Stimulated activated memory B cell treated with anti-CD40 and anti-IgM and Interleukin-4, amounts not matched to agents 10 μg/mL and 1 μg/mL and 100 μg/mL, for 72 hours (primary cell): ENCODE data around the gene CAPZA2.
"Not testable (repeated sequence)": the region's sequence is repeated elsewhere in the genome, so short reads cannot be mapped to it uniquely, and the experiment has no call there.

Experiments used
- ATAC-seq: fragments of 150-1000 bp; cut with Tn5 transposase; 2 replicates; pipeline ENCODE4 v1.10.0; 2021
- H3K27ac Mint-ChIP-seq: one replicate; pipeline ENCODE4 v1.8.0; 2022; ENCODE audit warnings: mild to moderate bottlenecking, mixed read lengths
- H3K27me3 Mint-ChIP-seq: one replicate; pipeline ENCODE4 v1.8.0; 2022; ENCODE audit warnings: mixed read lengths
- H3K36me3 Mint-ChIP-seq: one replicate; pipeline ENCODE4 v1.8.0; 2022; ENCODE audit warnings: mixed read lengths
- H3K4me1 Mint-ChIP-seq: one replicate; pipeline ENCODE4 v1.8.0; 2022; ENCODE audit warnings: mixed read lengths
- H3K4me3 Mint-ChIP-seq: one replicate; pipeline ENCODE4 v1.8.0; 2022; ENCODE audit warnings: mild to moderate bottlenecking, moderate library complexity, mixed read lengths
- H3K9me3 Mint-ChIP-seq: one replicate; pipeline ENCODE4 v1.8.0; 2022; ENCODE audit warnings: mixed read lengths

Gene CAPZA2

DNA sequence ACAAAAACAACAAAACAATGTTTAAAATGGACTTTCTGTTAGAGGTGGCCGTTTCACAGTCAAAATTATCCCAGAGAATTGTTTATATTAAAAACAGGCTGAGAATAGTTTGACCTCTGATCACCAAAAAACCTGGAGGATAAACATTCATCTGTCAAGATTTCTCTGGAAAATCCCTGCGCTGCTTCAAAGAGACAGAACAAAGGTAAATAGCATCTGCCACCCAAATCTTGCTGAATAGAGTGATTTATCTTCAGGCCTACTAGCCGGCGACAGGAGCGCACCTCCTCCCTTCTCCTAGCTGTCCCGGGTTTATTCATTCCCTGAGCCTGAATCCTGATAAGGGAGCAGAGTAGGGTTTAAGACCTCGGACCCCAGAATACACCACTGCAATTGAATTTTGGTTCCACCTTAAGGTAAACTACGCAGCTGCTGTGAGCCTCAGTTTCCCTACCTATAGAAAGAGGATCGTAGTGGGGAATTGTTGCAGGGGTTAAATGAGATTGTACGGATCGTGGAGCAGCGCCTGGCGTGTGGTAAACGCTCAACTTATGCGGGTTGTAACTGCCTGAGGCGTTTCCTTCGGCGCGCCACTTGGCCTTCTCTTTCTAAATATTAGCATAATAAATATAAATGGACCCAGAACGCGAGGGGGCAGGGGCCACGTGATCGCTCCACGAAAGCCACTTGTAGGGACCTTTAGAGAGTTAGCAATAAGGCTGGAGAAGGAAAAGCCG, 90.4 kb downstream of the CAPZA2 start:
- no peaks in the 10 kb centered on the region for H3K9me3 Mint-ChIP-seq
- H3K36me3 Mint-ChIP-seq: no peaks in the 10 kb centered on the region
- peak overlapping the region; percentile 83 for H3K4me3 Mint-ChIP-seq
- H3K27me3 Mint-ChIP-seq: no peaks in the 10 kb centered on the region
- ATAC-seq: peak; percentile 37
- H3K27ac Mint-ChIP-seq: peak overlapping the region; percentile 87
- H3K4me1 Mint-ChIP-seq: peaks cover 31% of the 10 kb centered on the region

DNA sequence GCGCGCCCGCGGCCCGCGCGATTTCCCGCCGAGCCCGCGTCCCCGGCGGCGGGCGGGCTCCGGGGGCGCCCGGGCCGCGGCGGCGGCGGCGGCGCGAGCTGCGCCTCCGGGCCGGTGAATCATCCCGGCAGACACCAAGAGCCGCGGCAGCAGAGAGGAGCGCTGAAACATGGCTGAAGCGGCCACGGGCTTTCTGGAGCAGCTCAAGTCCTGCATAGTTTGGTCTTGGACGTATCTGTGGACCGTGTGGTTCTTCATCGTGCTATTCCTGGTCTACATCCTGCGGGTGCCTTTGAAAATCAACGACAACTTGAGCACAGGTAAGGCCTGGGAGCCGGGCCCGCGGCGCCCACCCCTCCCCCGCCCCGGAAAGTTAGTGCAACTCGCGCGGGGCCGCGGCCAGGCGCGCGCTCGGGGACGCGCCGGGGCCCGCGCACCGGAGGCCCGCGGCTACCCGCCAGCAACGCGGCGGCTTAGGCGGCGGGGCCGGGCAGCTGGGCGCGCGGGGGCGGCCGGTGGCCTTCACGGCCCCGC, 91.1 kb downstream of the CAPZA2 start, which contains the start of gene ST7:
ST7 (plus strand) TSS at position 130 of the 534 bp plus-strand sequence; CDS start at position 170, 40 bp downstream.
- peaks cover 31% of the 10 kb centered on the region for H3K4me1 Mint-ChIP-seq
- no peaks in the 10 kb centered on the region for H3K36me3 Mint-ChIP-seq
- H3K27ac Mint-ChIP-seq: peak within 1 kb of the TSS; percentile 87
- H3K9me3 Mint-ChIP-seq: no peaks in the 10 kb centered on the region
- H3K27me3 Mint-ChIP-seq: no peaks in the 10 kb centered on the region
- peak; percentile 81 for ATAC-seq
- peak within 1 kb of the TSS; percentile 89 for H3K4me3 Mint-ChIP-seq

DNA sequence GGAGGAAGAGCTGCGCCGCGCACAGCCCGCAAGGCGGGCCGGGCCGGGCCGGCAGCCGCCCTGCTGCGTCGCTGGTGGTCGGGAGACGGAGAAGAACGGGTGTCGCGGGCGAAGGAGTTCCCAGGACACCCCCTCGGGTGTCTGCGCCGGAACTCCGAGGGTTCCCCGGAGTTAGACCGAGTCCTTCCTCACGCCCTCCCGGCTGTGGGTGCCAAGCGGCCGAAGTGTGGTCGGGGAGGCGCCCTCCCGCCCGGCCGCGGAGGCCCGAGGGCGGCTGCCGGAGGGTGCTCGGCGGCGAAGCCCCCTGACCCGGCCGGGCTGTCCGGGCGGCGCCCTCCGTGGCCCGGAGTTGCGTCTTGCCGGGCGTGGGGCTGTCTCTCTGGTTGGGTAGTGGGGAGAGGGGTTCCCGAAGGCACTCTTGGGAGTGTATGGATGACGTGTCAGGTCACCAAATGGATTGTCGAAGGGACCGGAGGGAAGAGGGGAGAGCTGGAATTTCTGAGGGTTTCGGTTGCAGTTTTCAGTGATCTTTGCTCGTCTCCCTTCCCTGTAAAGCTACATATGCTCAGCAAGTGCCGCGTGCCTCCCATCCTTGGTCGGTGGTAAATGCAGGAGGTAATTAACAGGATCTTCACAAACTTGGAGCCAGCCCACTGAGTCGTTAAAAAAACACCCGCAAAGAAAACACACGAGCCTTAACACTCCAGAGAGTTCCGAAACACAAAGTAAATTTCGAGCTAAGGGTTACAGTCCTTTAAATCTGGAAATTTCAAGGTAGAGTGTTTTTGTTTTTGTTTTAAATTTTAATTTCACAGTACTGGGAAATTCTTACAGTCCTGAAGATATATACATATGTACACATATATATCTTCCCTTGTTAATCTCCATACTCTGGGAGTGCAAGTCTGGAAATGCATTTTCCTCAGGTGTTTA, 91.8 kb downstream of the CAPZA2 start:
- H3K36me3 Mint-ChIP-seq: no peaks in the 10 kb centered on the region
- peak; percentile 56 for ATAC-seq

DNA sequence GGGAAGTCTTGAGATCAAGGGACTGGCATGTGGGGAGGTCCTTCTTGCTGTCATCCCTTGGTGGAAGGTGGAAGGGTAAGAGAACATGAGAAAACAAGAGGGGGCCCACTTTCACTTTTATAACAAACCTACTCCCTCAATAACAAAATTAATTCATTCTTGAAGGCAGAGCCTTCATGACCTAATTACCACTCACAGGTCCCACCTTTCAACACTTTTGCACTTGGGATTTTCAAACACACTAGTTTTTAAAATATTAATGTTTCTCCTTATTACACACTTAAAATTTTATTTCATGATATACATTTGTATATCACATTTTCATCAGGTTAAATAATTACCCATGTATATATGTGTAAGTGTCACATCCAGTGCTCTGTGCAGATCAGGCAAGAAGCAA, 93.0 kb downstream of the CAPZA2 start:
- Mint-ChIP-seq H3K4me3 (peak overlapping the region; percentile 89), H3K36me3 (no peaks in the 10 kb centered on the region), H3K4me1 (peaks cover 36% of the 10 kb centered on the region), H3K27ac (peak overlapping the region; percentile 87), H3K9me3 (no peaks in the 10 kb centered on the region), H3K27me3 (no peaks in the 10 kb centered on the region)
- ATAC-seq: no peak

More for the DNA sequence above, 91.8 kb downstream of the CAPZA2 start:
- H3K9me3 Mint-ChIP-seq: no peaks in the 10 kb centered on the region
- H3K4me1 Mint-ChIP-seq: peaks cover 31% of the 10 kb centered on the region
- H3K27me3 Mint-ChIP-seq: no peaks in the 10 kb centered on the region
- H3K4me3 Mint-ChIP-seq: peak overlapping the region; percentile 89
- H3K27ac Mint-ChIP-seq: peak overlapping the region; percentile 87

DNA sequence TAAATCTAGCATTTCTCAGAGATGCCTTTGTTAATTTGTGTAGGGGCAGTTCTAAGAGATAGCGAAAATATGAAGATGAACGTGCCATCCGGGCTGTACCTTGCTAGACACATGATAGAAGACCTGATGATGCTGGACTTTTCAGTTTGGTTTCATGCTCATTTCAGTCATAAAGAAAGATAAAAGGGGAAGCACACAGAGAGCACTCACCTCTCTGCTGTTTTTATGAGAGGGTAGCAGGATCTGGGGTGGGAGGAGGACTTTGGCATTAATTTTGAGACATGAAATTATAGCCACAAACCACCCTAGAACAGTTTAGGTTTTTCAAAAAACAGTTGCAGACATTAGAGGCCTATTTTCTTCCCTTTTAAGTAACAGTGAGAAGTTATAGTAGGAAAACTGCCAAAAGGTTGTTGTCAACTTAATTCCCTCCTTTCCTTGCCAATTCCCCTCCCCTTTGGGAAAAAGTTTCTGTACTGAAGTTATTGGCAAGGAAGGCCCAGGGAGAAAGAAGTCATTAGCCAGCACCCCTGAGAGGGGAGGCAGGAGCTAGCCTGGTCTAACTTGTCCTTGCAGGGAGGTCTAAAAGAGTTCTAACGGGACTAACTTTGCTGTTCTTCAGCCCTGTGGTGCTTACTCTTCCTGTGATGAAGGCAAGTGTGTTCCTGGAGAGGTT, 93.6 kb downstream of the CAPZA2 start:
- H3K27ac Mint-ChIP-seq: peak overlapping the region; percentile 87
- peaks cover 39% of the 10 kb centered on the region for H3K4me1 Mint-ChIP-seq
- H3K4me3 Mint-ChIP-seq: peak overlapping the region; percentile 89
- no peaks in the 10 kb centered on the region for H3K9me3 Mint-ChIP-seq
- no peaks in the 10 kb centered on the region for H3K27me3 Mint-ChIP-seq
- H3K36me3 Mint-ChIP-seq: no peaks in the 10 kb centered on the region
- peak; percentile 88 for ATAC-seq

DNA sequence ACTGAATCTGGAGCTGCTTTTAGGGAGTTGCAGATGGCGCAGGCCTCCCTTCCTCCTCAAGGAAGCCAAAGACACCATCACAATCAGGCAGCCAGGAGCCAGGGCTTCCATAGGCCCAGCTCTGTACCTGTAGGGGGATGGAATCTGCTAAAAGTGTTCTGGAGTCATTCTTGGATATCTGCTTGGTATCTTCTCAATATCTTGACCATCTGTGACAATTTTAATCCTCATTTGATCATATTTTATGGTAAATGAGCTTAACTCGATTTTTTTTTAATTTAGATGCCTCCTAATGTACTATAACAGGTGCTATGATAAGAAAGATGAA, 94.1 kb downstream of the CAPZA2 start:
- H3K9me3 Mint-ChIP-seq: no peaks in the 10 kb centered on the region
- H3K27me3 Mint-ChIP-seq: no peaks in the 10 kb centered on the region
- ATAC-seq: no peak
- H3K36me3 Mint-ChIP-seq: no peaks in the 10 kb centered on the region
- peaks cover 43% of the 10 kb centered on the region for H3K4me1 Mint-ChIP-seq
- no peak overlapping the region for H3K4me3 Mint-ChIP-seq
- peak overlapping the region; percentile 87 for H3K27ac Mint-ChIP-seq

DNA sequence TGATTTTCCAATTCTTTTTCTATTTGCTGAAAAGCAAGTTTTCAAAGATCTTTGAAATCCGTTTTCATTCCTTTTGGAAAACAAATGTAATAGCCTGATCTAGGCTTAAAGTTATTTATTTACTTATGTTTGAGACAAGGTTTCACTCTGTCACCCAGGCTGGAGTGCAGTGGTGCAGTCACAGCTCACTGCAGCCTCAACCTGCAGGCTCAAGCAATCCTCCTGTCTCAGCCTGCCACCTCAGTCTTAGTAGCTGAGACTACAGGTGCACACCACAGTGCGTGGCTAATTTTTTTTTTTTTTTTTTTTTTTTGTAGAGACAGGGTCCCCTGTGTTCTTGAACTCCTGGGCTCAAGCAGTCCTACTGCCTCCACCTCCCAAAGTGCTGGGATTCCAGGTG, 95.5 kb downstream of the CAPZA2 start:
- no peaks in the 10 kb centered on the region for H3K27me3 Mint-ChIP-seq
- no peak overlapping the region for H3K27ac Mint-ChIP-seq
- peaks cover 5% of the 10 kb centered on the region for H3K36me3 Mint-ChIP-seq
- no peaks in the 10 kb centered on the region for H3K9me3 Mint-ChIP-seq
- H3K4me3 Mint-ChIP-seq: no peak overlapping the region
- ATAC-seq: no peak
- H3K4me1 Mint-ChIP-seq: peaks cover 50% of the 10 kb centered on the region

DNA sequence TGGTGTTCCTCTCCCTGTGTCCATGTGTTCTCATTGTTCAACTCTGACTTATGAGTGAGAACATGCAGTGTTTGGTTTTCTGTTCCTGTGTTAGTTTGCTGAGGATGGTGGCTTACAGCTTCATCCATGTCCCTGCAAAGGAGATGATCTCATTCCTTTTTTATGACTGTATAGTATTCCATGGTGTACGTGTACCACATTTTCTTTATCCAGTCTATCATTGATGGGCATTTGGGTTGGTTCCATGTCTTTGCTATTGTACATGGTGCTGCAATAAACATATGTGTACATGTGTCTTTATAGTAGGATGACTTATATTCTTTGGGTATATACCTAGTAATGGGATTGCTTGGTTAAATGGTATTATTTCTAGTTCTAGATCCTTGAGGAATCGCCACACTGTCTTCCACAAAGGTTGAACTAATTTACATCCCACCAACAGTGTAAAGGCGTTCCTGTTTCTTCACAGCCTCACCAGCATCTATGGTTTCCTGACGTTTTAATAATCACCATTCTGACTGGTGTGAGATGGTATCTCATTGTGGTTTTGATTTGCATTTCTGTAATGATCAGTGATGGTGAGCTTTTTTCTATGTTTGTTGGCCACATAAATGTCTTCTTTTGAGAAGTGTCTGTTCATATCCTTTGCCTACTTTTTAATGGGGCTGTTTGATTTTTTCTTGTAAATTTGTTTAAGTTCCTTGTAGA, 99.7 kb downstream of the CAPZA2 start:
- H3K9me3 Mint-ChIP-seq, H3K36me3 Mint-ChIP-seq, ATAC-seq, H3K27me3 Mint-ChIP-seq, H3K27ac Mint-ChIP-seq, H3K4me3 Mint-ChIP-seq: not testable (repeated sequence)
- peaks cover 20% of the 10 kb centered on the region for H3K4me1 Mint-ChIP-seq

DNA sequence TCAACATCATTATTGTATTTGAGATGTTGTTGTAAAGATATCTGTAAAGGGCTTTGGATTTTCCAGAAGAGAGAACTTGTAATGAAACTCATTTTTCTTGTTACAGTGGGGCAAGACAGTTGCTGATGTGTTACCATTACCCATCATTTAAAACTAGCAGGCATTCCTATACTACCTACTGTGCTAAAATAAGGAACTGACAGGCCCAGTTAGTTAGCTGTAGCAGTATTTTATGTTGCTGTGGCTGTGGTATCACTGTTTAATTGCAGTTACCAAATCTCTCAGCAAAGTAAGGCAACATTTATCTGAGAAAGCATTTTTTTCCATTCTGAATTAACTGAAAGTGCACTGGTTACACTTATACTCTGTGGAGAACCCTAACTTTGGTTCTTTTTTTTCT, 100.8 kb downstream of the CAPZA2 start:
- peaks cover 20% of the 10 kb centered on the region for H3K4me1 Mint-ChIP-seq
- H3K4me3 Mint-ChIP-seq: no peak overlapping the region
- H3K9me3 Mint-ChIP-seq: peaks cover under 1% of the 10 kb centered on the region
- H3K27ac Mint-ChIP-seq: no peak overlapping the region
- ATAC-seq: no peak
- H3K36me3 Mint-ChIP-seq: peaks cover 5% of the 10 kb centered on the region
- H3K27me3 Mint-ChIP-seq: no peaks in the 10 kb centered on the region

DNA sequence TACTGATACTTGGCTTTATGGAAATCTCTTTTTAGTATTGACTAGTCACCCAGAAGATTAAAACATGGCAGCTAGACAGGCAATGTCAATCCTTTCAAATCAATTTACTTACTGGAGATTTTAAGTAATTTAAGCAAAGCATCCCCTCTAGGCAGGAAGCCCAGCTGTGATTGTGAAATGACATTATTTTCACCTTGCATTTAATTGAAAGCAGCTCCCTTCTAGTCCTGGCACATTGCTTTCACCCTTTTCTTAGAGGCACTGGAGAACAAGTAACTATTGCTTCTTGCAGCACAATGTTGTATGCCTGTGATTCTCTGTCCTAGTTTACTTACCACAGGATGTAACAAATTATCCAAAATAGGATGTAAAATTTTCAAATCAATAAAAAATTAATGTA, 104.2 kb downstream of the CAPZA2 start:
- peaks cover 27% of the 10 kb centered on the region for H3K4me1 Mint-ChIP-seq
- ATAC-seq: no peak
- no peaks in the 10 kb centered on the region for H3K27me3 Mint-ChIP-seq

DNA sequence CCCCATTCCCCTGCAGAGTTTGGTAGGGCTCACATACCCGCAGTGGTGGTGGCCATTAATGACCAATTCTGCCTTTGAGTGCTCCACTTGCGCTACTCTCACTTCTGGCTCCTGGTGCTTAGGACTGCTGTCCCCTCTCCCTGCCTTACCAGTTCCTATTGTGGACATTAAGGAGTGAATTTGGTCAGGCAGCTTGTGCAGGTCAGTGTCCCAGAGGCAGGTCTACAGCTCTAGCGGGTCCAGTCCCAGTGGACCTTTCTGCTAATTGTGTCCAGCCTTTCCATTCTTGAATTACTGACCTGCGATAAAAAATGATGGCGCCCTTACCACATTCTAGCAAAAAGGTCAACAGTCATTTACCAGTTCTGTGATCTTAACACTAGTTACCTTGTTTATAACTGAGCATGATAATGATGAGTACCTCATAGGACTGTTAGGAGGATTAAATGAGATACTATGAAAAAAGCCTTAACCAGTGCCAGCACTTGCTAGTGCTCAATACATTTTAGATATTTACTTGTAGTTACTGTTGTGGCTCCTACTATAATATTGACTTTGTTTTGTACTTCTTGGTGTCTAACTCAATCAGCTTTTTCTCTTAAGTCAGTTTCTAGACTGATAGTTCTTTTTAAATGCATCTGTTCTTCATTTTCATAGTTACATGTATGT, 105.0 kb downstream of the CAPZA2 start:
- H3K9me3 Mint-ChIP-seq: peaks cover 2% of the 10 kb centered on the region
- no peak for ATAC-seq
- H3K4me1 Mint-ChIP-seq: peaks cover 24% of the 10 kb centered on the region
- no peaks in the 10 kb centered on the region for H3K27me3 Mint-ChIP-seq
- no peak overlapping the region for H3K27ac Mint-ChIP-seq
- no peaks in the 10 kb centered on the region for H3K36me3 Mint-ChIP-seq
- no peak overlapping the region for H3K4me3 Mint-ChIP-seq

More for the DNA sequence above, 104.2 kb downstream of the CAPZA2 start:
- H3K9me3 Mint-ChIP-seq: peaks cover 2% of the 10 kb centered on the region
- no peak overlapping the region for H3K4me3 Mint-ChIP-seq
- no peak overlapping the region for H3K27ac Mint-ChIP-seq
- H3K36me3 Mint-ChIP-seq: peaks cover 5% of the 10 kb centered on the region

DNA sequence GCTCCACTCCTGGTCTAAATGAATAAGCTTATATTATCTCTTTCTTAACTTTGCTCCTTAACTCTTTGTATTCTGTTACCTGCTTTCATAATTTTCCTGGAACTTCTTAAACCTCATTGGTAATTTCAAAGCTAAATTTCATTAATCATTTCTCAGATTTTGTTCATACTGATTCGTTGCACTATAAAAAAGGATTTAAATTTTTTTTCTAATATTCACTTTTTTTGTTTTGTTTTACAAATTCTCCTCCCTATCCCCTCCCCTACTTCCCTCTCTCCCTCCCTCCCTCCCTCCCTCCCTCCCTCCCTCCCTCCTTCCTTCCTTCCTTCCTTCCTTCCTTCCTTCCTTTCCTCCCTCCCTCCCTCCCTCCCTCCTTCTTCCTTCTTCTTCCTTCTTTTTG, 105.6 kb downstream of the CAPZA2 start:
- H3K36me3 Mint-ChIP-seq: peaks cover 5% of the 10 kb centered on the region
- H3K4me3 Mint-ChIP-seq: no peak overlapping the region
- H3K4me1 Mint-ChIP-seq: peaks cover 20% of the 10 kb centered on the region
- H3K9me3 Mint-ChIP-seq: peaks cover 2% of the 10 kb centered on the region
- ATAC-seq: no peak
- no peak overlapping the region for H3K27ac Mint-ChIP-seq
- H3K27me3 Mint-ChIP-seq: no peaks in the 10 kb centered on the region

DNA sequence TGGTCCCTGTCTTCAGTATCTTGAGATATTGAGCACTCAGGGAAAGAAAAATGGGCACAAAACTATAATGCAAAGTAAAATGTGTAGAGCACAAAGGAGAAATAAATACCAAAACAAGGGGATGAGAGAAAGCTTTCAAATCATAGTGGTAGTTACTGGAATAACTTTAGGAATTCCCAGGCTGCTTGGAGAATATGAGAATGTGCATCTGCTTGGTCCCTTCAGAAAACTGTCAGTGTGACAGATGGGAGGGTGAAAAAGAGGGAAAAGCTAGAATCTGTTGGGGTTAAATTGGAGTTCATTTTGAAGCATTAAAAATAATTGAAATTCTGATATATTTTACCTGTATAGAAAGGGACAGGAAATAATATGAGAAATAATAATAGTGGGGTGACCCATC, 106.2 kb downstream of the CAPZA2 start:
- Mint-ChIP-seq H3K27me3 (no peaks in the 10 kb centered on the region), H3K4me1 (peaks cover 20% of the 10 kb centered on the region), H3K4me3 (no peak overlapping the region), H3K27ac (no peak overlapping the region), H3K9me3 (peaks cover 2% of the 10 kb centered on the region), H3K36me3 (peaks cover 10% of the 10 kb centered on the region)
- no peak for ATAC-seq

DNA sequence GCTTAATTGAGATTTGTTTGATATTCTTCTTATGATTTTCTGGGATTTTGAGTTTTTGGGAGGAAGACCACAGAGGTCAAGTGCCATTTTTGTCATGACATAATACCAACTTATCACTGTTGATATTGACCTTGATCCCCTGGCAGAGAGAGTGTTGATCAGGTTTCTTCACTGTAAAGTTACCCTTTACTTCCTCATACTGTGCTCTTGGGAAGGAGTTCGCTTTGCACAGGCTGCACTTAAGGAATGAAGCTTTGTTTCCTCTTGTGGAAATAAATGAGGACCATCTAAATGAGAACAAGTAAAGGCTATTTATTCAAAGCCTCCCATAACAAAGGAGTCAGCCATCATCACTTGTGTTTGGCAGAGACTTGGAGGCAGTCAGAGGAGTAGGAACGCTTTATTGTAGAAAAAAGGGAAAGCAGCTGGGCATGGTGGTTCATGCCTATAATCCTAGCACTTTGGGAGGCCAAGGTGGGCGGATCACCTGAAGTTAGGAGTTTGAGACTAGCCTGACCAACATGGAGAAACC, 107.0 kb downstream of the CAPZA2 start:
- no peak for ATAC-seq
- Mint-ChIP-seq H3K27ac (no peak overlapping the region), H3K36me3 (peaks cover 10% of the 10 kb centered on the region), H3K4me1 (peaks cover 20% of the 10 kb centered on the region), H3K4me3 (no peak overlapping the region), H3K9me3 (peaks cover 2% of the 10 kb centered on the region), H3K27me3 (no peaks in the 10 kb centered on the region)
